GM19193 (cell line): ENCODE results near the gene ZAR1.

Experiments
- POLR2A ChIP-seq: IDR thresholded peaks from 4 replicates; pipeline ENCODE4 v1.6.1; 2011; ENCODE audit not compliant: insufficient read depth, insufficient read length; ENCODE audit errors: extremely low read depth

Gene ZAR1

DNA sequence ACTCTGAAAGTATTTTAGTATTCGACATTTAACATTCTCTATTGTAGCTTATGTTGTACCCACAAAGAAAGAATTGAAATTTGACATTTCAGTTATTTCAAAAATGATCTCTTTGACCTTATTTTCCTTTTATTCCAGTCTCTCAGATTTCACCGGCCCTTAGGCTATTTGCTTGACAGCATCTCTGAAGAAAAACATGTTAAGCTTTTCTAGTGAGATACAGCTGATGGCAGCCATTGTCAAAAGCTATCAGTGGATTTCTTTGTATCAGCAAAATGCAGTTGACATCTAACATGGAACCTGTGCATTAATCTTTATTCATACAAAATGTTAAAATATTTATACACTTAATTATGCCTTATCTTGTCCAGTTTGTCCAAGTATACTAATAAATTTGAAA is 16.7 kb downstream of the ZAR1 start:
- no peak for TF ChIP-seq POLR2A

DNA sequence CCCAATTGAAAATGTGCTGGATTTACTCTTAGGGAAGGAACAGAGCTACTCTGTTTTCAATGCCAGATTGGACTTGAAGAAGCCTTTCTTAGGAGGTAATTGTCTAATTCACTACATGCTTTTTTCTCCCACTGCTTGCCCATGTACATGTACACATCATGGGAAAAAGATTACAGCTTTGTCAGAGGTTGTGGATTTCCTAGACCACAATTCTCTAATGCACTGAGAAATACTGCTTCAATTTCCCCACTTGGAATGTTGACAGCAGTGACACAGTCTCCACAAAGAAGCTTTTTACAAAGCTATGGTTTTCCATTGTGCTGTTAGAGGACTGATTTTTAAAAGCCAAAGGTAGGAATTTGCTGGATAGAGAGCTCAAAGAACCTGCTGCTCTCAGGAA is 19.5 kb downstream of the ZAR1 start:
- no peak for TF ChIP-seq POLR2A

DNA sequence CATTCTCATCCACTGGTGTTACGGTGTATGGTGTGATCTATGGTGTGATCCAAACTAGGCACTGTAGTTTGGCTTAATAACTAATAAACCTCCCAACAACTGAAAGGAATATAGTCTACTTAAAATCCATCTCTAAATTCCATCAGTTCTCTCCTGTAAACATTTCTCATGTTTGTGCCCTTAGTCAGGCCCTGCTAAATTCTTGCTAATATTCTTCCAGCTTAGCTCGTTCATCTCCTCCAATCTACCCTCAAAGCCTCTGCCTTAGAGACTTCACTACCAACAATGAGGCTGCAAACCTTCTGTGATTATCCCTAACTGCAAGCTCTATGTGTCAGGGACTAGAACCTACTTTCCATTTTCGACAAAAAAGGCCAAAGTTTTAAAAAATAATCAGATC is 28.1 kb downstream of the ZAR1 start:
- TF ChIP-seq POLR2A, result no peak

DNA sequence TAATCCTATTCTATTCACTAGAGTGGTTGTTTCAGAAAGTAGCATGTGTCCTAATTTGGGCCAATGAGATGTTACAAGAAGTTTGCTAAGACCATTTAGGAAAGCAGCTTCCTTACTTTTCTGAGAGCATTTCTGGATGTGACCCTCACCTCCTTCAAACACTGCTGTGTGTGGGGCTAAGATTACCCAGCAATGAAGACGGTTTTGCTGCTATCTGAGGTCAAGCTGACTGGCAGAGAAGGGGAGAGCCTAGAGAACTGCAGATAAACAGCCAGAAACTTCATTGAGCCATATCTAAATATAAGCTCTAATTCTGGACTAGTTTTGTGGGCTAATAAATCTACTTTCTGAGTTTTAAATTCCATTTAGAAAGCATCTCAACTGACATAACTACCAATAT is 36.4 kb downstream of the ZAR1 start:
- no peak for TF ChIP-seq POLR2A

DNA sequence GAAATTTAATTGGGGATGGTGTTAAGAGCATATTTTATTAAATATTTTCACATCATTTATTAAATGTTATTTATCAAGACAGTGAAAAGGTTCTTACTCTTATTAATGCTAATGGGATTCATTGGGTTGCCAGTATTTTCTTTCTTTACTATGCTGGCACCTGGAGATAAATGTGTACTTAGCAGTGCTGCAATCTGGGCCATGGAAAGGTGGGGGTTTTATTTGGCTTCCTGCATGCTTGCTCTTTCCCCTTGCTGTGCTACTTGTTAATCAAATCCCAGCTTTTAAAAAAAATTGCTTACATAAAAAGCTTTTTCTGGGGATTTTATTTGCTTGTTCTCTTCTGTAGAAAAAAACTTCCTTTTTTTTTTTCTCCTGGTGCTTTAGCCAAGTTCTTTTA is 48.3 kb downstream of the ZAR1 start:
- TF ChIP-seq POLR2A, result no peak

DNA sequence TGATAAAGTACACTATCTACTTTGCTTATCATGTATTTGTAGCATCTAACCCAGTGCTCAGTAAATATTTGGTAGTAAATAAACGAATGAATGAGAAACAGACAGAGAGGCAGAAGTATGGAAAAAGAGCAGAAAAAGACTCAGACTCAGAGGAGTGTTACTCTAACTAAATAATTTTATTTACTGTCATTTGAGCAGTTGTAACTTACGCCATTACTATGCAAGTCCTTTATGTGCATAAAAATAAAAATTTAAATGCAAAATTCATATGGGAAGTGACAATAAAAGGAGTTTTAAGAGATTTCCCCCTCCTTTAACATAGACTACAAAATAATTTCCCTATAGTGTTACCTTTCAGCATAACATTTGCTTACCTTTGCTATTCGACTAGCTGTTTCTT is 49.5 kb downstream of the ZAR1 start:
- no peak for TF ChIP-seq POLR2A

DNA sequence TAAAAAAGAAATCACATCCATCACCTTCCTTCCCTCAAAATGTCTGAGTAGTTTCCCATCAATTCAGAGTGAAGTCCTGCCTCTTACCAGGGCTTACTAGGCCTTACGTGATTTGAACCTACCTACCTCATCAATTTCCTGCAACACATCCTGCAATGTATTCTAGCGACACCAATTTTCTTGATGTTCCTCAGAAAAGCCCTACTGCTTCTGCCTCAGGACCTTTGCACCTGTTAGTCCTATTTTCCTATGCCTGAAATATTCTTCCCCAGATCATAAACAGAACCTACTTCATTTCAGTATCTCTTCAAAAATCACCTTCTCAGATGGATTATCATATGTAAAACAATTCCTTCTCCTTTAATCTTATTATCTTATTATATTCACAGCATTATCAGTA is 52.8 kb downstream of the ZAR1 start:
- TF ChIP-seq POLR2A, result no peak

DNA sequence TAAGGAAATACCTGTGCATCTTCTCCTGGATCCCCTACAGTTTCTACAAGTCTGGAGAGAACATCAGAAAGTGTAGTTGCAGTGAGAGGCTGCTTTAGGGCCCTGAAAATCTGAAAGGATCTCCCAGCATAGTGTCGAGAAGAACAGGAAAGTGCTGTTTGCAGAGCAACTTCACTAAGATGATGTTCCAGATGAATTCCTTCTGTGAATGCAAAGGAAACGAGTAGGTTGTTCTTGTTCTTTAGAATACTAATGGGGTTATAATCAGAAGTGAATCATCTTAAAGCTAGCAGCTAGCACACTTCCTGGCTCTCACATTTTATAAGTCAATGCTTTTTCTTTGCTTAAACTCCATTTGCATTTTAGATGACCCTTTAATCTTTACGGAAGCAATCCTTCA is 53.7 kb downstream of the ZAR1 start:
- no peak for TF ChIP-seq POLR2A
